Immature natural killer cell (primary cell): ENCODE results near the gene GRM8. TPM values are rescaled to one million over a fixed set of nuclear protein-coding genes. Genes with fewer than 3 reads are reported as not detected.

ENCODE experiments used
- DNase-seq, 3 donors: peaks; one replicate each; pipeline ENCODE4 v3.0.0; 2022; ENCODE audit warnings: mixed read lengths in 1 of 3
- H3K27ac Mint-ChIP-seq, 6 donors: one replicate each; pipeline ENCODE4 v1.8.0; 2020; ENCODE audit warnings: mixed read lengths in 6 of 6, mild to moderate bottlenecking in 5 of 6, inconsistent platforms in 4 of 6, moderate library complexity in 3 of 6
- H3K27me3 Mint-ChIP-seq, 3 donors: one replicate each; pipeline ENCODE4 v1.8.0; 2020 to 2021; ENCODE audit warnings: low read depth in 3 of 3, mild to moderate bottlenecking in 3 of 3, mixed read lengths in 3 of 3, moderate library complexity in 3 of 3, inconsistent platforms in 1 of 3
- H3K36me3 Mint-ChIP-seq, 3 donors: one replicate each; pipeline ENCODE4 v1.8.0; 2020; ENCODE audit warnings: mixed read lengths in 3 of 3, inconsistent platforms in 2 of 3, mild to moderate bottlenecking in 2 of 3
- H3K4me1 Mint-ChIP-seq, 2 donors: one replicate each; pipeline ENCODE4 v1.8.0; 2020; ENCODE audit warnings: inconsistent platforms in 2 of 2, mild to moderate bottlenecking in 2 of 2, mixed read lengths in 2 of 2, moderate library complexity in 1 of 2
- H3K4me3 Mint-ChIP-seq, 5 donors: one replicate each; pipeline ENCODE4 v1.8.0; 2020; ENCODE audit warnings: mild to moderate bottlenecking in 5 of 5, mixed read lengths in 5 of 5, inconsistent platforms in 3 of 5, moderate library complexity in 3 of 5
- H3K9me3 Mint-ChIP-seq, 6 donors: one replicate each; pipeline ENCODE4 v1.8.0; 2020; ENCODE audit warnings: mild to moderate bottlenecking in 6 of 6, mixed read lengths in 6 of 6, inconsistent platforms in 4 of 6, moderate library complexity in 3 of 6
- polyA plus RNA-seq, 3 donors: library from polyadenylated mRNA; unstranded; fragments of 300-500 nt; fragmentation: Illumina TruSeq; gene quantifications; one replicate each; pipeline ENCODE4 v1.2.3, GENCODE V29; 2021

GRM8 gene
- polyA plus RNA-seq, 3 donors from 2014 or later: not detected

DNA sequence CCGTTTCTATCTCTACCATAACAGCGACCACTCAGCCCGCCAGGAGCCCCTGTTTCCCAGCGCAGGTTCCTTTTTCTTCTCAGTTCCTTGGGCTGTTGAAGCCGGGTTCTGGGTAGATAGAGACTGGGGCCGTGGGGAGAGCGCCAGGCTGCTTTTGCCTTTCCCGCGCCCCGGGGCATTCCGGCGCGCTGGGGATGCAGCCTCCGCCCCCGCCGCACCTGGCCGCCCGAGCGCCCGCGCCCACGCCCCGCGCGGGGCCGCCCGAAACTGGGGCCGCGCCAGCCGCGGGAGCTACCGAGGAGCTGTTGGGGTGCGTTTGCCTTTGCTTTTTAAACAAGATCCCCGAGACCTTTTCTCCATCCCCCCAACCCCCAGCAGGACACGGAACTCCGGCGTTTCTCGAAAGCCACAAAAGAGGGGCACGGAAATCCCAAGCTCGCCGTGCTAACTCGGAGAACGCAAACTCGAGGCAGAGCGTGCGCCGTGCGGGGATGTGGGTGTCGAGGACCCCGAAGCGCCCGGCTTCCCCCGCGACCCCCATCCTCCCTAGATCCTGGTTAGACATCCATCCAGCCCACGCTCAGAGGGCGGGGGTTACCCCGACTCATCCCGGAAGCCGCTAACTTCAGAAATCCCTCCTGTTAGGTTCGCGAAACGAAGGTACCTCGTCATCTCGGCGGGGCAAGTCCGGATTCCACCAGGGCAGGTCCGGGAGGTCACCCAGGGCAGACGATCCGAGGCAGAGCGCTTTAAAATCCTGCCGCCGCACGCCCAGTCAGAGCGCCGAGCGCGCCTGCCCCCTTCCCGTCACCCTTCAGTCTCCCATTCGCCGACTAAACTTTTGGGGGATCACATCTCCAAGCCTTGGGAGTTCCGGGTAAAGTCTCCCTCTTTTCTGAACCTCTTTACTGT is 1.0 kb downstream of the GRM8 start:
- H3K9me3 Mint-ChIP-seq: no peaks in the 10 kb centered on the region
- DNase-seq: no peak
- H3K4me3 Mint-ChIP-seq: peak overlapping the region; percentile 76 to 90 (median 79)
- no peaks in the 10 kb centered on the region for H3K36me3 Mint-ChIP-seq
- H3K4me1 Mint-ChIP-seq: peaks cover 9 to 13% of the 10 kb centered on the region in 2 donors
- no peak overlapping the region for H3K27ac Mint-ChIP-seq
- peaks cover 4 to 19% (median 16%) of the 10 kb centered on the region in 3 donors for H3K27me3 Mint-ChIP-seq

- no peak for DNase-seq
- H3K4me1 Mint-ChIP-seq: peaks cover 9 to 13% of the 10 kb centered on the region in 2 donors
- no peaks in the 10 kb centered on the region for H3K9me3 Mint-ChIP-seq
- no peaks in the 10 kb centered on the region for H3K36me3 Mint-ChIP-seq
- peak overlapping the region; percentile 9 to 56 (median 29) for H3K4me3 Mint-ChIP-seq
- H3K27ac Mint-ChIP-seq: no peak overlapping the region
- peaks cover 7 to 19% (median 17%) of the 10 kb centered on the region in 3 donors for H3K27me3 Mint-ChIP-seq
Observed at GRCh38 chr7:127251036-127251464, 1.7 kb downstream of the GRM8 start.

GRCh38 chr7:127250312-127251035 is 2.3 kb downstream of the GRM8 start:
- H3K27me3 Mint-ChIP-seq: peaks cover 7 to 19% (median 11%) of the 10 kb centered on the region in 3 donors
- H3K36me3 Mint-ChIP-seq: no peaks in the 10 kb centered on the region
- no peak for DNase-seq
- H3K4me1 Mint-ChIP-seq: peaks cover 9 to 13% of the 10 kb centered on the region in 2 donors
- no peaks in the 10 kb centered on the region for H3K9me3 Mint-ChIP-seq
- H3K4me3 Mint-ChIP-seq: peak overlapping the region in 3 of 5 donors; percentile 10 to 42 (median 20)
- no peak overlapping the region for H3K27ac Mint-ChIP-seq

DNA sequence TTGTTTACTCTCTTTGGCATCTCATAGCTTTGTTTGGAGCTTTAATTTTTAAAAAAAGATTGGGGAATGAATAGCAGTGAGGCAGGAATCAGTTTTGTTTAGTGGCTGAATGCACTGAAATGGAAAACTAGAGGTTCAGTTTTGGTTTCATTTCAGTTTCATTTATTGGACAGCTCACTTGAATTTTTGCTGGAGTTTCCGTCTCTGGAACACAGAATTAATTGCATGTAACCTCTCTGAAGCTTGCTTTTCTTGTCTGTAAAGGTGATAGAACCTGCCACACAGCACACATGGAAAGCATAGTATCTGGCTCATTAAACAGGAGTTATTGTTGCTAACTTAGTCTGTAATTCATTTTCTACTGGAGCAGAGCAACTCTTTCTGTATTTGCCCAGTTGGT is 7.1 kb downstream of the GRM8 start:
- H3K4me1 Mint-ChIP-seq: no peaks in the 10 kb centered on the region
- no peak overlapping the region for H3K27ac Mint-ChIP-seq
- no peaks in the 10 kb centered on the region for H3K36me3 Mint-ChIP-seq
- H3K4me3 Mint-ChIP-seq: no peak overlapping the region
- DNase-seq: no peak
- no peaks in the 10 kb centered on the region for H3K9me3 Mint-ChIP-seq
- H3K27me3 Mint-ChIP-seq: peaks cover 5 to 22% (median 18%) of the 10 kb centered on the region in 3 donors

GRCh38 chr7:127245002-127245401 is 7.7 kb downstream of the GRM8 start:
- H3K9me3 Mint-ChIP-seq: no peaks in the 10 kb centered on the region
- H3K4me3 Mint-ChIP-seq: no peak overlapping the region
- H3K27me3 Mint-ChIP-seq: peaks cover 5 to 22% (median 20%) of the 10 kb centered on the region in 3 donors
- no peaks in the 10 kb centered on the region for H3K36me3 Mint-ChIP-seq
- no peaks in the 10 kb centered on the region for H3K4me1 Mint-ChIP-seq
- H3K27ac Mint-ChIP-seq: no peak overlapping the region
- no peak for DNase-seq

- no peak for DNase-seq
- peaks cover 0 to 3% (median 0%) of the 10 kb centered on the region in 6 donors for H3K9me3 Mint-ChIP-seq
- peaks cover 3 to 19% (median 19%) of the 10 kb centered on the region in 3 donors for H3K27me3 Mint-ChIP-seq
- no peaks in the 10 kb centered on the region for H3K36me3 Mint-ChIP-seq
- H3K27ac Mint-ChIP-seq: no peak overlapping the region
- no peaks in the 10 kb centered on the region for H3K4me1 Mint-ChIP-seq
- no peak overlapping the region for H3K4me3 Mint-ChIP-seq
Observed at GRCh38 chr7:127239814-127240213, 12.9 kb downstream of the GRM8 start.

- no peaks in the 10 kb centered on the region for H3K36me3 Mint-ChIP-seq
- no peak overlapping the region for H3K4me3 Mint-ChIP-seq
- no peak overlapping the region for H3K27ac Mint-ChIP-seq
- no peaks in the 10 kb centered on the region for H3K4me1 Mint-ChIP-seq
- H3K27me3 Mint-ChIP-seq: peaks cover 3 to 9% (median 7%) of the 10 kb centered on the region in 3 donors
- H3K9me3 Mint-ChIP-seq: peaks cover 0 to 3% (median 0%) of the 10 kb centered on the region in 6 donors
- no peak for DNase-seq
Observed at GRCh38 chr7:127233630-127234029, 19.1 kb downstream of the GRM8 start.

DNA sequence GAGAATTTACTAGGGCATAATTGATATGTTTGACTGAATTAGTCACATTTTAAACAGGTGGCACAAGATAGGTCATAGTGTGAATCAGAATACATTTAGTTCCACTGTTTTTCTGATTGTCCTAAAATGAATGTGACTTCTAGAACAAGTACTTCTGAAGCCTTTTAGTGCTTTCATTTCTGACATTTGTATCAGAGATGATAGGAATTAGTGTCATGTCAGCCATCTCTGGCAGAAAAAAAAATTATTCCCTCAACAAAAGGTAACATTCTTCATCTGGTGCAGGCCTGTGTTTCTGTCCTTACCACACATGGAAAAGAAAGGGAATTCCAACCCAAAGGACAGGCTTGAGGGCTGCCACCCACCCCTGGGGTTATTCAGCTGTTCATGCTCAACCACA is 21.3 kb downstream of the GRM8 start:
- Mint-ChIP-seq H3K9me3 (peaks cover 0 to 2% (median 0%) of the 10 kb centered on the region in 6 donors), H3K4me1 (no peaks in the 10 kb centered on the region), H3K27me3 (peaks cover 3 to 8% (median 5%) of the 10 kb centered on the region in 3 donors), H3K4me3 (no peak overlapping the region), H3K27ac (no peak overlapping the region), H3K36me3 (no peaks in the 10 kb centered on the region)
- no peak for DNase-seq

- DNase-seq: no peak
- Mint-ChIP-seq H3K36me3 (no peaks in the 10 kb centered on the region), H3K9me3 (peaks cover 0 to 2% (median 0%) of the 10 kb centered on the region in 6 donors), H3K4me3 (no peak overlapping the region), H3K4me1 (no peaks in the 10 kb centered on the region), H3K27ac (no peak overlapping the region), H3K27me3 (peaks cover 2 to 8% (median 5%) of the 10 kb centered on the region in 3 donors)
Observed at GRCh38 chr7:127230192-127230925, 22.4 kb downstream of the GRM8 start.

GRCh38 chr7:127226685-127227374 is 25.9 kb downstream of the GRM8 start:
- H3K27ac Mint-ChIP-seq: no peak overlapping the region
- no peak for DNase-seq
- peaks cover 2 to 14% (median 10%) of the 10 kb centered on the region in 3 donors for H3K27me3 Mint-ChIP-seq
- H3K4me3 Mint-ChIP-seq: no peak overlapping the region
- no peaks in the 10 kb centered on the region for H3K4me1 Mint-ChIP-seq
- H3K36me3 Mint-ChIP-seq: no peaks in the 10 kb centered on the region
- H3K9me3 Mint-ChIP-seq: peaks cover 0 to 2% (median 0%) of the 10 kb centered on the region in 6 donors

- no peak for DNase-seq
- Mint-ChIP-seq H3K27me3 (peaks cover 2 to 12% (median 2%) of the 10 kb centered on the region in 3 donors), H3K4me1 (no peaks in the 10 kb centered on the region), H3K36me3 (no peaks in the 10 kb centered on the region), H3K27ac (no peak overlapping the region), H3K4me3 (no peak overlapping the region), H3K9me3 (no peaks in the 10 kb centered on the region)
Observed at GRCh38 chr7:127221731-127222130, 31.0 kb downstream of the GRM8 start.

GRCh38 chr7:127214956-127215718 is 37.6 kb downstream of the GRM8 start:
- Mint-ChIP-seq H3K27ac (no peak overlapping the region), H3K4me3 (no peak overlapping the region), H3K36me3 (no peaks in the 10 kb centered on the region), H3K27me3 (peaks cover 2 to 5% (median 3%) of the 10 kb centered on the region in 3 donors), H3K9me3 (peaks cover 0 to 6% (median under 1%) of the 10 kb centered on the region in 6 donors), H3K4me1 (no peaks in the 10 kb centered on the region)
- no peak for DNase-seq
